ENCODE data around the gene ZACN.

DNA sequence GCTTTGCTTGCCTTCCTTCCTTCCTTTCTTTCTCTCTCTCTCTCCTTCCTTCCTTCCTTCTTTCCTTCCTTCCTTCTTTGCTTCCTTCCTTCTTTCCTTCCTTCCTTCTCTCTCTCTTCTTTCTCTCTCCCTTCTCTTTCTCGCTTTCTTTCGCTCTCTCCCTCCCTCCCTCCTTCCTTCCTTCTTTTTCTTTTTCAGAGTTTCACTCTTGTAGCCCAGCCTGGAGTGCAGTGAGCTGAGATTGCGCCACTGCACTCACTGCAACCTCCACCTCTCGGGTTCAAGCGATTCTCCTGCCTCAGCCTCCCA is 44.2 kb downstream of the ZACN start:
- no peak for TF ChIP-seq CTCF (conservative IDR thresholded peaks at IDR 0.05; ENCODE audit: low read length)
- TF ChIP-seq EZH2phosphoT487 (IDR thresholded peaks at IDR 0.05; ENCODE audit: borderline replicate concordance) = no peak

Measured in Loucy (cell line).